Head of caudate nucleus (tissue), 42 donors: ENCODE results near the gene STK32B.

ENCODE experiments used
- DNase-seq, 42 donors: peaks; one replicate each; pipeline versions ENCODE4 v3.0.0 to v3.0.0-alpha.2; 2020 to 2021; ENCODE audit warnings: mixed read lengths in 7 of 42
- intact Hi-C: fragments of 100-400 bp; cut with DNase I; formaldehyde crosslinking; loops from one replicate; pipeline ENCODE4 v1.15.0; 2022

Gene STK32B

DNA sequence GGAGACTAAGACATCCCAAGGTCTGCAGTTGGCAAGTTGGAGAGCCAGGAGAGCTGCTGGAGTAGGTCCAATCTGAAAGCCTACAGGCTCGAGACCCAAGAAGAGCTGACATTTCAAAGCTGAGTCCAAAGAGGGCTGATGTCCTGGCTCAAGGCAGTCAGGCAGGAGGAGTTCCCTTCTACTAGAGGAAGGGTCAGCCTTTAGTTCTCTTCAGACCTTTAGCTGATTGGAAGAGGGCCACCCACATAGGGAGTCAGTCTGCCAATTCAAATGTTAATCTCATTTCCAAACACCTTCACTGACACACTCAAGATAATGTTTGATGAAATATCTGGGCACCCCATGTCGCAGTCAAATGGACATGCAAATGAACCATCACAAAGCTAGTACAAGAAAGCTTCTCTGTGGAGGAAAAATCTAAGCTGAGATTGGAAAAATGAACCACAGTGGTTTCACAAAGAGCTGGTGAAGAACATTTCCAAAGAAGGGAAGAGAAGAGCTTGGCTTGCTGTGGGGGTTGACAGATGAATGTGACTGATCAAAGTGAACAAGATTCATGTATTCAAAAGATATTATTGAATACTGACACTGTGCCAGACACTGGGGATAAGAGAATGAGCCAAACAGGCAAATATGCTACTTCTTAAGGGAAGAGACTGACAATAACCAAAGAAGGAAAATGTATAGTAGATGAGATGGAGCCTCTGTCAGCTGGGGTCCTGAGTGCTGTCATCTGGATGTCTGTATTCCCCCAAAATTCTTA, 61.2 kb downstream of the STK32B start:
- intact Hi-C loops, result no loop called here
- no peak for DNase-seq

DNA sequence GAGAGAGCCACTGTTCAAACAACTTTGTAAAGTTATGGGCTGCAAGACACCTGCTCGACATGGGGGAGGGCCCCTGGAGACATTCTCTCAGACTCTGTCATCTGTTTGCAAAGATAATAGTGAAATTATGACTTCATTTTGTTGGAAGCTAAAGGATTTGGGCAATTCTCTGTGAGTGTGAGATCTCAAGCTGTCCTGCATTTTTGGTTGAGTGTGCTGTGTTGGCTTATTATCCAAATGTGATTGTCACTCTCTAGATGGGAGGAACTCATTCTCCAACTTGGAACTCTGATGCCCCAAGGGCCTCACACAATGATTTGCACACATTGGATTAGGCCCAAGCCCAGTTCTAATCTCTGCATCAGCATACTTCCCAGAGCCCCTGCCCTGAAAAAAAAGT, 63.7 kb downstream of the STK32B start:
- no peak for DNase-seq
- intact Hi-C loops, result no loop called here

DNA sequence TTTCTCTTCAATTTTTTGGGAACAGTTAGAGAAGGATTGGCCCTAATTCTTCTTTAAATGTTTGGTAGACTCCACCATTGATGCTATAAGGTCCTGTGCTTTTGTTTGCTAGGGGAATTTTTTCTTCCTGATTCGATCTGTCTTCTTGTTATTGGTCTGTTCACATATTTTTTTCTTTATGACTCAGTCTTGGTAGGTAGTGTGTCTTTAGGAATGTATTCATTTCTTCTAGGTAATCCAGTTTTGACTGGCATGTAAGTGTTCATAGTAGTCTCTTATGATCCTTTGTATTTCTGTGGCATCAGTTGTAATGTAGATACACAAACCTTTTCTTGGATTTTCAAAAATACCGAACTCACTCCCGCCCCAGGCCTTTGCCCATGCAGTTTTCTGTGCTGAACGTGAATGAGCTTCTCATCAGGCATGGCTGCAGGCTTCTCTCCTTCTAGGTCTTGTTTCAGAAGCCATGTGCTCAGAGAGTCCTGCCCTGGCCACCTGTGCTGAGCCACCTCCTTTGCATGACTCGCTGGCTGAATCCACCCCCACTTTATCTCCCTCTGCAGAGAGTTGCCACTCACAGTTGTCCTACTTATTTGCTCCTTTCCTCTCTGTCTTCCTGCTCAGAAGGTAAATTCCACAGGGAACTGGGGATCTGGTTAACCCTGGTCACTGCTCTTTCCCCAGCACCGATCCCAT, 67.0 kb downstream of the STK32B start:
- no peak for DNase-seq
- intact Hi-C loops, result no loop called here

DNA sequence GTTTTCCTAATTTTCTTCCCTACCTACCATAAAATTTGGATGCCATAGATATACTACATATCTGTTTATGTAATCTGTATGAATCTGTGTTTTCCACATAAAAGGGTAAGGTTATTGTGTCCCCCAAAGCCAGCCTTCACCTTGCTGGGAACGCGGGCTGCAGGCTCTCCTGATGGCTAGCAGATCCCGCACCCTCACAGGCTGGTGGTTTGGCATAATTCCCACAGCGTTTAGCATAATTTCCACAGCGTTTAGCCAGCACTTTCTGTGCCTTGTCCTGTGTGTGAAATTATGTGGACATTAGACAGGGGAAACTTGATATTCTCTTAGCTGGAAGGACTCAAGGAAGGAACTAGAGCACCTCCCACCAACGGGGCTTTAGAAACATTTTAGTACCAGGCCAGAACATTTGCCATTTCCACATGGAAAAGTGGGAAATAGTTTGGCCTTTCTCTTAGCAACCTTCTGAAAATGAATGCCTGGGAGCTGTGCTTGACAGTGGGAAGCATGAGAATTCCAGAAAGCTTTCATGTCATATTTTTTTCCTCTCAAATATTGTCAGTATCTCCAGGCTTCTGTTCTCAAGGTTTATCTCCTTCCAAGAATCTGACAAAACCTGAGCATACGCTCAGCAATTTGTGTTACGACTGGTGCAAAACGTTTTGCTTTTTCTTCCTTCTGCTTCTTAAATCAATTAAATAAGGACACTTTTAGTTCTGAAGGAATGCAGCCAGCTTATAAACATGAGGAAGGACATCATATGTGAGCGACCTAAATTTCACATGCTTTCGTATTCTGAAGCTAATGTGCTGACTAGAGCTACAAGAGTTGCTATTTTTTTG, 67.9 kb downstream of the STK32B start:
- DNase-seq, result no peak
- intact Hi-C loops, result no loop called here

DNA sequence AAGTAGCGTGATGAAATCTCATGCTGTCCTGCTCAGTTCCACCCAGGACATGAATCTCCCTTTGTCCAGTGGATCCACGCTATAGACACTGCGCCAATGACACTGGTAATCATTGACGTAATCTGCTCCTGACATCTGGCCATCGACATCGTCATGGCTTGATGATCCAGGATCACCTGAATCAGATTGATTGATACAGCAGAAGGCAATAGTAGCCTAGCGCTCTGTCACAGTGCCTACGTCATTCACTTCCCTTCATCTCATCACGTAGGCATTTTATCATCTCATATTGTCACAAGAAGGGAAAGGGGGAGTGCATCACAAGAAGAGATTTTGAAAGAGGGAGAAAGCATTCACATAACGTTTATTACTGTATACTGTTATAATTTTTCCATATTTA, 68.8 kb downstream of the STK32B start:
- intact Hi-C loops, result no loop called here

DNA sequence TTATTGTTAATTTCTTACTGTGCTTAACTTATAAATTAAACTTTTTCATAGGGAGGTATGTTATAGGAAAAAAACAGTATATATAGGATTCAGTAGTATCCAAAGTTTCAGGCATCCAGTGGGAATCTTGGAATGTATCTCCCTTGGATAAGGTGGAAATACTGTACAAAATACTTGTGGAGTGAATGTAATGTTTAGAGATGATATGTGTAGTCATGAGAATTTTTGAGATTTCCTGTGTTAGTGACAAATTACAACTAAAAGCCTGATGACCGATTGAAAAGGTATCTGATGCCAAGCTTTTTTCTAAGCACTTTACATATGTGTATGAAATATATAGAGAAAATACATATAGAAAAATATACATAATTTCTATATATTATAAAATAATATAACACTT, 69.2 kb downstream of the STK32B start:
- DNase-seq, result no peak
- intact Hi-C loops, result no loop called here

More for the DNA sequence above, 68.8 kb downstream of the STK32B start:
- DNase-seq, result peak in 1 of 42 donors; percentile 31

DNA sequence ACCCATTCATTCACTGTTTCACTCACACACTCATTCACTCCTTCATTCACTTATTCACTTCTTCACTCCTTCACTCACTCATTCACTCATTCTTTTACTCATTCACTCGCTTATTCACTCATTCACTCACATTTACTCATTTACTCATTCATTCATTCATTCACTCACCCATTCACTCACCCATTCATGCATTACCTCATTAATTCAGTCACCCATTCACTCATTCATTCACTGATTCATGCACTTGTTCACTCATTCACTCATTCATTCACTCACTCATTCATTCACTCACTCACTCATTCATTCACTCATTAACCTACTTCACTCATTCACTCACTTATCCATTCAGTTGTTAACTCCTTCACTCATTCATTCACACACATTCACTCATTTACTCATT, 70.8 kb downstream of the STK32B start:
- no peak for DNase-seq
- intact Hi-C loops, result no loop called here

DNA sequence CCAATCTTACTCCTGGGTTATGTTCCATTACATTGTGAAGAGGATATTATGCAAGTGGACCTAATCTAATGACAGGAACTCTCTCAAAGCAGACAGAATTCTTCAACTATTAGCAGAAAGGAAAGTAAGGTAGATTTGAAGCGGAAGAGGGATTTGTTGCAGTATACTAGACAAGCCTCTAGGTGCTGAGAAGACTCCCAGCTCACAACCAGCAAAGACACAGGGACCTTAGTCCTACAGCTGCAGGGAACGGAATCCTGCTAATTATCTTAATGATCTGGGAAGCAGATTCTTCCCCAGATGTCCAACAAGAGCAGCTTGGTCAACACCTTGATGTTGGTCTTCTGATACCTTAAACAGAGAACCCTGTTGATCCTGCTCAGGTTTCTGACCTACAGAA, 73.6 kb downstream of the STK32B start:
- no peak for DNase-seq

DNA sequence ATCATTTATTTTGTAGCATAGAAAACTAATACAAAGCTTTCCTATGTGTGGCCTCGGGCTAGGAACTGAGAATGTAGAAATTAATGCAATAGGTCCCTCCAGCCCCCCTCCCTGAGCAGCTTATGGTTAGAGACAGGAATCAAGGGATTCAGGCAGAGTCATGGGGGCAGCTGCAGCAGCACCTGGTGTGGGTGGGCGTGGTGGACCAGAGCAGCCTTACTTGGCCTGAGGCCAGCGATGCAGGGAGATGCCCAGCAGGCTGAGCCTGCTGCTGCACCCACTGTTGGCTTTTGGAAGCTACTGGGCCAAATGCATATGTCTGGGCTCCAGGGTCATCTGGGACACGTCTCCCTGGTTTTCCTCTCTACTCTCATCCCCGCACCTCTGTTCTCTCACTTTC, 74.0 kb downstream of the STK32B start:
- intact Hi-C loops, result no loop called here
- DNase-seq, result no peak

More for the DNA sequence above, 73.6 kb downstream of the STK32B start:
- intact Hi-C loops, result no loop called here

DNA sequence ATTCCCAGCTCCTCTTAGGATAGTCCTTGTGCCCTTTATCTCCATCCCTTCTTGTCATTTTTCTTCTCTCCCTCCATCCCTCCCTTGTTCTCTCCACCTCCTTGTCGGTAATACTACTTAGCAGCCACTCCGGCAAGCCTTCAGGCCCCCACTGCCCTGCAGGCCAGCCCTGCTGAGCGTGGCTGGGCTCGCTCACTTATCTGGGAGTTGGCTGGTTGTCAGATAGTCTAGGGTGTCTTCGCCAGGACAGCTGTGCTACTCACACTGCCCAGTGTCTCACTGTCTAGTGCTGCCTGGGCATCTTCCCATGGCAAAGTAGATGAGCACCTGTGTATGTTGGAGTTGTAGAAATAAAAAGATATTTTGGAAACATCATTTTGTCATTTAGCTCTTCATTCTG, 75.0 kb downstream of the STK32B start:
- peak in 2 of 42 donors; percentile 8 to 12 for DNase-seq
- intact Hi-C loops, result no loop called here

DNA sequence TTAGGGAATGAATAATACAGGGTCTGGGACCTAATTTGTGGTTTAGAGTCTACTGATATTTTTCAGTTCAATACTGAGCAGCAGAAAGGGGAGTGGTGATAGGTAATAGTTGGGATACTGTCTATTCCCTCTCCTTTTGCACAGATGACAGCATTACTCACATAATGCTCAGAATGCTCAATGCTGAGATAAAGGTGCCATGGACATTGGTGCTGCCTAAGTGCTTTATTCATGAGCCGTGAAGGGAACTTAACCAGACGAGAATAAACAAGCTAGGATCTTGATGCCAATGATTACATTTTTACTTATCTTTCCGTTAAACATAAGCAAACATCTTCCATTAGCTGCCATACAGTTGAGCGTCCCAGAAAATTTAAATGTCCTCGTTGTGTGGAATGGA, 75.6 kb downstream of the STK32B start:
- intact Hi-C loops, result no loop called here
- no peak for DNase-seq

DNA sequence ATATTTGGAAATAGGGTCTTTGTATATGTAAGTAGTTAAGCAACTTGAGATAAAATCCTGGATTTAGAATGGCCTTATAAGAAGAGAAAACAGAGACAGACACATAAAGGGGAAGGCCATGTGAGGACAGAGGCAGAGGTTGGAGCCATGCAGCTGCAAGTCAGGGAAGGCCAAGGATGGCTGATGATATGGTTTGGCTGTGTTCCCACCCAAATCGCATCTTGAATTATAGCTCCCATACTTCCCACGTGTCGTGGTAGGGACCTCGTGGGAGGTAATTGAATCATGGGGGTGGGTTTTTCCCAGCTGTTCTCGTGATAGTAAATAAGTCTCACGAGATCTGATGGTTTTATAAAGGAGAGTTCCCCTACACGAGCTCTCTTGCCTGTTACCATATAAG, 76.3 kb downstream of the STK32B start:
- intact Hi-C loops, result no loop called here
- no peak for DNase-seq

DNA sequence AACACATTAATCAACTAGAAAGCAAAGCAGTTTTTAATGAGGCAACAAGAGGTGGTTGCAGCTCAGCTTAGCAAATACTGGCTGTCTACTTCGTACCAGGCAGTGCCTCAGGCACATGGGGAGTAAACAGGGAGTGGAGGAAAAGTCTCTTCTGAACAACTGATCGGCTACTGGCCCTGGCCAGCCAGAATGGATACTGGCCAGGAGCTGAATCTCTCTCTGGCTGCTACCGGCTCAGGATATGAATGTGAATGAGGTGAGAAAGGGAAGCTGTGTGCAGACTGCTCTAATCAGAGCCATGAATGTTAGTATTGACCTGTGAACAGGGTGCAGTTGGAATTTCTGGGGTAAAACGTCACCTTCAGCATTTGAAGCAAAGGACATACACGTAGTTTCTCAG, 77.3 kb downstream of the STK32B start:
- no peak for DNase-seq
- intact Hi-C loops, result no loop called here

DNA sequence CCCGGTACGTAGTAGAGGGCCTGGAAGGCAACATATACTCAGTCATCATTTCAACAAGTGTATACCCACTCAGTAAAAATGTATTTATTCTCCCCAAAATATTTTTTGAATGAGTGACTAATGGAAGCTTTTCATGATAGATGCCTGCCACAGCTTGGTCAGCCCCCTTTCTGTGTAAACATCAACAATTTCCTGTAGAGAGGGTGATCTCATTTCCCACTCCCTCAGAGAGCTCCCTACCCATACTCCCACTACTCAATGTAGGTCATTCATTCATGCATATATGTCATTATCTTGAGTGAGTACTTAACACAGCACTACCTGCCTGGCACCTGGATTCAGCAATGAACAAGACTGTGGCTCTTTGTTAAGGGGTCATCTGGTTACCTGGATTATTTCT, 81.9 kb downstream of the STK32B start:
- intact Hi-C loops, result no loop called here
- peak in 1 of 42 donors; percentile 5 for DNase-seq

DNA sequence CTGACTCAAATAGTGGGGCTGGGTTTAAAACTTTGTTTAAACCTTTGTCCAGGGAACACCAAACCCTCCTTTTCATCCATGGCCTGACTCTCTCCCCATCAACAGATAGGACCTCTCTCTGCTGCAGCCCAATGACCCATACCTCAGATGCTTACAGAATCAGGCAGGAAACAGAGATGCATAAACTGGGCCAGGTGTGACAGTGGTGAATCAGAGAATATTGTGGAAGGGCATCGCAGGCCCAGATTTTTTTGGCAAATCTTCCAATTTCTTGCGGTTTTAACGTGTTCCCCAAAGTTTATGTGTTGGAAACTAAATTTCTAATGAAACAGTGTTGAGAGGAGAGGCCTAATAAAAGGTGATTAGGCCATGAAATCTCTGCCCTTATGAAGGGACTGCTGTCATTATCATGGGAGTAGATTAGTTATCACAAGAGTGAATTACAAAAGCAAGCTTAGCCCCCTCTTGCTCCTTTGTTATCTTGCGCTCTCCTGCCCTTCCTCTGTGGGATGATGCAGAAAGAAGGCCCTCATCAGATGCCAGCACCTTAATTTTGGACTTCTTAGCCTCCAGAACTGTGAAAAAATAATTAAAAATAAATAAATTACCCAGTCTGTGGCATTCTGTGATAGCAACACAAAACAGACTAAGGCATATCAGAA, 82.8 kb downstream of the STK32B start:
- DNase-seq, result no peak
- intact Hi-C loops, result no loop called here

DNA sequence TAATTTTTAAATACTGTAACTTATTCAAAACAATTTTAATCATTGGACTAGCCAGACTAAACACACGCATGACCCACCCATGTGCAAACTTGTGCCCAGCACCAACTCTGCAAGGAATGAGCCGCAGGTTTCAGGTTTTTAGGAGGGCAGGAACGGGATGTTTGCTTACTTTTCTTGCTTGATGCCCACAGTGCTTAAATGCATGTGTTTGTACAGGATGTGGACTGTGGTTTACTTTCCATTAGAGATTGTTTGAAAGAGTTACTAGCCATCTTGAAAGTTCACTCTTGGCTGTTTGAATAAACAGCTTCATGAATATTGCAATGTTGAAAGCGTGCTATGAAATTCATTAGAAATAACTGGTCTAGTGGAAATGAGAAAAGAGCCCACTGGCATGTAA, 83.3 kb downstream of the STK32B start:
- DNase-seq, result no peak
- intact Hi-C loops, result no loop called here

DNA sequence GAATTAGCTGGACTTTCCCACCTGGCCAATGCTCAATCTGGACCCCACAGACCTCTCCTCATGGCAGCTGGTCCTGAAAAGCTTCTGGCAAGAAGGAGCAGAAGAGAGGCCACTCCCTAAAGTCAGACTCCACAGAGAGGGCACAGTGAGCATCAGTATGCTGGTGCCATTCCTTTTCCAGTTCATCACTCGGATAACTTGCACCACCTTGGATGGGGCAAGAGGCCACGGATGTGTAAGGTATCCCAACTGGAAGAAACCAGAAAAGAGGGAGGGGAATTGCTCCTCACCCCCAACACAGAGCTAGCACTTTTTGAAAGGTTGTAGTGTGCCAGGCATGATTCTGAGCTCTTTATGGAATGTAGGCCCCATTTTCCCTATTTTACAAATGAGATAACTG, 85.9 kb downstream of the STK32B start:
- intact Hi-C loops, result no loop called here
- peak in 1 of 42 donors; percentile 16 for DNase-seq

DNA sequence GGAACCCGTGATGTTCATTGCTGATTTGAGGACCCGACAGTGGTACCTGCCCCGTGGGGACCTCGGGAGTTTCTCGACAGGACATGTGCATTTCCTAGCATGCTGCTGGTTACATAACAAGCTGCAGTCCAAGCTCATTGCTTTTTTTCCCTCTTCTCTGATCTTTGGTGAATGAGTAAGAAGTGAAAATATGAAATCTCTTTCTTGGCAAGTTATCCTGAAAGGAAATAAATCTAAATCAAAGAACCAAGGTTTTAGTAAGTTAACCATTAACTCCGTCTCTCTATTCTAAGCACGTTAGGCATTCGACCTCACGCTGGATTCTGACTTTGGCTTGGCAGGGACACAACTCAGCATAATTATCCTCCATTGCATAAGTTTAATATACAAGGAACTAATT, 86.6 kb downstream of the STK32B start:
- peak in 1 of 42 donors; percentile 37 for DNase-seq
- intact Hi-C loops, result no loop called here

DNA sequence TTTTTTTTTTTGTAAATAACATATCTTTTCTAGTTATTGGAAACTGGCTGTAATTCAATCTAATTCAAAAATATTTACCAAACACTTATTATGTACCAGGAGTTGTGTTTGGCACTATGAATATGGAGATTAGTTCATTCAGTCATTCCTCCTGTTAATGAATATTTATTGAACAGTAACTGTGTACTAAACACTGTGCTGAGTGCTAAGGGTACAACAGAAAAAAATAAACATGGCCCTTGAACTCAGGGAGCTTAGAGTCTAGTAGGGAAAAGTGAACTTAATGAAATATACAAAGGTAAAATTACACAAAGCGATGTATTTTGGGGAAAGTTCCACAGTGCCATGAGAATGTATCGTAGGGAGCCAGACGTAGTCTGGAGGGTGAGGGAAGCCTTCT, 87.1 kb downstream of the STK32B start:
- DNase-seq, result no peak
- intact Hi-C loops, result no loop called here

DNA sequence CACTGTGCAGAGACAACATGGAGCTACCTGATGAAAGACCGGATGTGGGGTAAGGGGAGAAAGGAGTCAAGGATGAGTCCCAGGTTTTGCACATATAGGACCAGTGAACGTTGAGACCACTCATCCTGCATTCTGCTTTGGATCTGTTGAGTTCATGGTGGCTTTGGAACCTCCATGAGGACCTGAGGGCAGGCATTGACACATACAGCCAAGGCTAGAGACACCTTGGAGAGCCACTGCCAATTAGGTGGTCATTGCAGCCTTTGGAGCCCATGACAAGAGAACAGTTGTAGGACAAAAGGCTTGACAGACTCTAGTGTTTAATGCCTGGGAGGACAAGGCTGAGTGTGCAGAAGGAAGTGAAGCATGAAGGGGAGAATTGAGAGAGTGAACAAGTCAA, 87.9 kb downstream of the STK32B start:
- intact Hi-C loops, result no loop called here
- peak in 1 of 42 donors; percentile 17 for DNase-seq
